Brain microvascular endothelial cell (primary cell): ENCODE measurements around the gene AKR1C4.
"Not testable (repeated sequence)": the region's sequence is repeated elsewhere in the genome, so short reads cannot be mapped to it uniquely, and the experiment has no call there.

Experiments used
- DNase-seq: peaks from one replicate; pipeline ENCODE4 v3.0.0-alpha.2; 2020
- H3K27ac ChIP-seq: fragments of 250-450 bp; sonication (Bioruptor Pico); 2 replicates; pipeline ENCODE4 v1.5.1; 2020; ENCODE audit warnings: mild to moderate bottlenecking, moderate library complexity
- H3K27me3 ChIP-seq: fragments of 250-450 bp; sonication (Bioruptor Pico); replicated peaks from 2 replicates; pipeline ENCODE4 v1.5.1; 2020; ENCODE audit warnings: mild to moderate bottlenecking
- H3K36me3 ChIP-seq: fragments of 250-450 bp; sonication (Bioruptor Pico); replicated peaks from 2 replicates; pipeline ENCODE4 v1.5.1; 2020; ENCODE audit warnings: mild to moderate bottlenecking
- H3K4me3 ChIP-seq: 2 replicates; pipeline ENCODE4 v1.5.1; 2011; ENCODE audit warnings: low read depth, mild to moderate bottlenecking, control low read depth, low read length, moderate library complexity
- CTCF ChIP-seq: IDR thresholded peaks from 2 replicates; pipeline ENCODE4 v1.5.1; 2011; ENCODE audit warnings: low read depth, mild to moderate bottlenecking, moderate library complexity, low read length, control low read depth, inconsistent platforms; ENCODE audit errors: missing control alignments
- in situ Hi-C: cut with HindIII; loops from 2 replicates; pipeline ENCODE4 v1.10.0; 2017; ENCODE audit warnings: low sequenced_read_pairs, low pct_ligation_motif_present

The AKR1C4 gene

GRCh38 chr10:5194431-5194830, 2.2 kb upstream of the AKR1C4 start:
- in situ Hi-C loops: no loop called here
- no peak overlapping the region for H3K27ac ChIP-seq
- H3K4me3 ChIP-seq: no peak overlapping the region
- no peak for DNase-seq
- no peaks in the 10 kb centered on the region for H3K36me3 ChIP-seq
- no peak for TF ChIP-seq CTCF
- no peaks in the 10 kb centered on the region for H3K27me3 ChIP-seq

- H3K27me3 ChIP-seq: no peaks in the 10 kb centered on the region
- H3K27ac ChIP-seq: no peak overlapping the region
- TF ChIP-seq CTCF: no peak
- DNase-seq: no peak
- H3K4me3 ChIP-seq: no peak overlapping the region
- in situ Hi-C loops: no loop called here
- no peaks in the 10 kb centered on the region for H3K36me3 ChIP-seq
Observed at GRCh38 chr10:5195727-5196374, 786 bp upstream of the AKR1C4 start.

GRCh38 chr10:5198386-5198785, 1.7 kb downstream of the AKR1C4 start:
- no peak for DNase-seq
- TF ChIP-seq CTCF: no peak
- Histone ChIP-seq H3K27ac (no peak overlapping the region), H3K36me3 (no peaks in the 10 kb centered on the region), H3K27me3 (no peaks in the 10 kb centered on the region), H3K4me3 (no peak overlapping the region)
- in situ Hi-C loops: no loop called here

- no peak for DNase-seq
- Histone ChIP-seq H3K27ac (no peak overlapping the region), H3K36me3 (no peaks in the 10 kb centered on the region), H3K4me3 (no peak overlapping the region), H3K27me3 (no peaks in the 10 kb centered on the region)
- in situ Hi-C loops: no loop called here
- TF ChIP-seq CTCF: no peak
Observed at GRCh38 chr10:5199398-5199797, 2.8 kb downstream of the AKR1C4 start.

GRCh38 chr10:5206799-5207198, 10.2 kb downstream of the AKR1C4 start:
- in situ Hi-C loops: no loop called here
- H3K4me3 ChIP-seq: no peak overlapping the region
- no peak for DNase-seq
- no peaks in the 10 kb centered on the region for H3K27me3 ChIP-seq
- no peaks in the 10 kb centered on the region for H3K36me3 ChIP-seq
- H3K27ac ChIP-seq: no peak overlapping the region
- no peak for TF ChIP-seq CTCF

GRCh38 chr10:5209776-5210175, 13.1 kb downstream of the AKR1C4 start:
- H3K27ac ChIP-seq, H3K36me3 ChIP-seq, H3K4me3 ChIP-seq, H3K27me3 ChIP-seq, DNase-seq, in situ Hi-C loops: not testable (repeated sequence)

- H3K36me3 ChIP-seq, H3K27me3 ChIP-seq, DNase-seq, in situ Hi-C loops, H3K4me3 ChIP-seq, H3K27ac ChIP-seq: not testable (repeated sequence)
Observed at GRCh38 chr10:5210261-5210660, 13.6 kb downstream of the AKR1C4 start.
